Measurements from ENCODE around the gene KLRF2.
A peak's percentile ranks its signal among the peaks of the same experiment; 100 is the strongest.

The KLRF2 gene

GRCh38 chr12:9940375-9940774 lies 59.1 kb downstream of the KLRF2 start:
- DNase-seq, result no peak

- no peak for DNase-seq
Measured at GRCh38 chr12:9941838-9942237, 60.5 kb downstream of the KLRF2 start.

GRCh38 chr12:9943240-9943639 lies 62.0 kb downstream of the KLRF2 start:
- DNase-seq, result peak; percentile 66

- DNase-seq, result no peak
Measured at GRCh38 chr12:9944391-9944790, 63.1 kb downstream of the KLRF2 start.
